B cell (primary cell): ENCODE data around the gene ASPHD1. TPM values are rescaled to one million over a fixed set of nuclear protein-coding genes. Genes with fewer than 3 reads are reported as not detected.

ENCODE experiments used
- ATAC-seq: fragments of 200-7000 bp; cut with Tn5 transposase; one replicate; pipeline ENCODE4 v1.10.0; 2021; ENCODE audit warnings: low read depth, mild to moderate bottlenecking, moderate number of reproducible peaks, moderate library complexity
- CTCF ChIA-PET: fragments of 350-600 bp; sonication (Branson Sonifier 250); formaldehyde crosslinking; loops from one replicate; lab custom pipeline; 2021; ENCODE audit warnings: antibody characterized with exemption, inconsistent platforms; lab: Charles Lee
- POLR2A ChIA-PET: fragments of 350-600 bp; sonication (Branson Sonifier 250); formaldehyde crosslinking; loops from one replicate; lab custom pipeline; 2021; ENCODE audit warnings: antibody characterized with exemption; lab: Charles Lee
- DNase-seq: peaks from one replicate; pipeline ENCODE4 v3.0.0; 2013
- H2AFZ ChIP-seq: 2 replicates; pipeline ENCODE4 v1.6.1; 2012; ENCODE audit warnings: mild to moderate bottlenecking, low read depth, low read length; ENCODE audit not compliant: insufficient read depth, poor library complexity, severe bottlenecking
- H3K27ac ChIP-seq, 2 donors: 1 replicate in 1 of 2; 2 replicates in 1 of 2; pipeline ENCODE4 v1.5.1; 2012 to 2013; ENCODE audit warnings: low read length in 2 of 2, mild to moderate bottlenecking in 2 of 2, moderate library complexity in 1 of 2
- H3K27me3 ChIP-seq, 4 experiments: fragments of 200-600 bp in 1 of 4; sonication (generic) in 1 of 4; replicated peaks in 1 of 4; 1 replicate in 2 of 4; 2 replicates in 2 of 4; pipeline versions ENCODE4 v1.6.1 to v1.7.0; 2013 to 2016; ENCODE audit warnings: low read length in 3 of 4, mild to moderate bottlenecking in 2 of 4, mixed read lengths in 1 of 4, moderate library complexity in 1 of 4; ENCODE audit not compliant: insufficient read depth in 4 of 4, control insufficient read depth in 3 of 4; ENCODE audit errors: control extremely low read depth in 1 of 4
- H3K36me3 ChIP-seq, 2 experiments: replicated peaks in 1 of 2; 1 replicate in 1 of 2; 2 replicates in 1 of 2; pipeline versions ENCODE4 v1.6.1 to v1.7.1; 2013; ENCODE audit warnings: low read length in 1 of 2; ENCODE audit not compliant: insufficient read depth in 2 of 2, control insufficient read depth in 1 of 2; ENCODE audit errors: control extremely low read depth in 1 of 2, extremely low read depth in 1 of 2
- H3K4me1 ChIP-seq, 2 donors: fragments of 200-600 bp in 1 of 2; sonication (generic) in 1 of 2; 1 replicate in 1 of 2; 2 replicates in 1 of 2; pipeline versions ENCODE4 v1.5.1 to v1.6.1; 2013 to 2017; ENCODE audit warnings: low read length in 2 of 2; ENCODE audit not compliant: control insufficient read depth in 2 of 2, insufficient read depth in 2 of 2
- H3K4me2 ChIP-seq: replicated peaks from 2 replicates; pipeline ENCODE3; 2012; ENCODE audit warnings: mild to moderate bottlenecking, low read depth, low read length; ENCODE audit not compliant: poor library complexity, severe bottlenecking
- H3K4me3 ChIP-seq, 5 experiments: fragments of 200-600 bp in 1 of 5; sonication (generic) in 1 of 5; 1 replicate in 3 of 5; 2 replicates in 2 of 5; pipeline versions ENCODE4 v1.5.1 to v1.7.0; 2011 to 2016; ENCODE audit warnings: low read length in 4 of 5, mild to moderate bottlenecking in 4 of 5, low read depth in 2 of 5, control low read depth in 1 of 5, moderate library complexity in 1 of 5; ENCODE audit not compliant: insufficient read depth in 1 of 5; ENCODE audit errors: control extremely low read depth in 1 of 5, extremely low read depth in 1 of 5
- H3K79me2 ChIP-seq: fragments of 200-600 bp; sonication (generic); one replicate; pipeline ENCODE4 v1.6.0; 2016; ENCODE audit warnings: low read length; ENCODE audit not compliant: control insufficient read depth, insufficient read depth
- H3K9ac ChIP-seq: fragments of 200-600 bp; sonication (generic); 2 replicates; pipeline ENCODE4 v1.6.1; 2017; ENCODE audit warnings: mild to moderate bottlenecking, low read length, moderate library complexity
- H3K9me3 ChIP-seq, 3 donors: one replicate each; pipeline versions ENCODE4 v1.6.1 to v1.7.1; 2013; ENCODE audit warnings: low read length in 2 of 3; ENCODE audit not compliant: control insufficient read depth in 2 of 3, insufficient read depth in 1 of 3; ENCODE audit errors: control extremely low read depth in 1 of 3
- H4K20me1 ChIP-seq: 2 replicates; pipeline ENCODE4 v1.6.0; 2012; ENCODE audit warnings: mild to moderate bottlenecking, low read length; ENCODE audit not compliant: insufficient read depth, control insufficient read depth, poor library complexity, severe bottlenecking
- H3K27ac Mint-ChIP-seq: one replicate; pipeline ENCODE4 v1.8.0; 2021; ENCODE audit warnings: mixed read lengths
- H3K27me3 Mint-ChIP-seq: one replicate; pipeline ENCODE4 v1.8.0; 2021; ENCODE audit warnings: mixed read lengths
- H3K4me1 Mint-ChIP-seq: one replicate; pipeline ENCODE4 v1.8.0; 2021; ENCODE audit warnings: mixed read lengths
- H3K4me3 Mint-ChIP-seq: one replicate; pipeline ENCODE4 v1.8.0; 2021; ENCODE audit warnings: mixed read lengths
- H3K9me3 Mint-ChIP-seq: one replicate; pipeline ENCODE4 v1.8.0; 2022; ENCODE audit warnings: mixed read lengths; ENCODE audit not compliant: insufficient read depth
- EZH2 ChIP-seq: IDR thresholded peaks from 2 replicates; pipeline ENCODE4 v1.6.1; 2012; ENCODE audit warnings: borderline replicate concordance, low read depth, mild to moderate bottlenecking, moderate library complexity, low read length; ENCODE audit not compliant: insufficient read depth, poor library complexity, severe bottlenecking
- WGBS: methylation state at CpG from one replicate; pipeline ENCODE4 v1.1.5; 2013; ENCODE audit warnings: missing lambda C conversion rate; ENCODE audit not compliant: insufficient coverage; 5-methylcytosine and 5-hydroxymethylcytosine counted together
- intact Hi-C: fragments of 100-400 bp; cut with micrococcal nuclease; formaldehyde crosslinking; loops from one replicate; pipeline ENCODE4 v1.10.0; 2022
- polyA plus RNA-seq: library from polyadenylated mRNA; depleted of rRNA; stranded (reverse); fragments of >200 nt; gene quantifications from 2 replicates; pipeline ENCODE4 v1.2.3, GENCODE V29; 2012
- total RNA-seq, 2 donors: library from RNA; stranded (reverse); fragments of 120-200 nt in 1 of 2; gene quantifications; 1 replicate in 1 of 2; 2 replicates in 1 of 2; pipeline versions ENCODE4 v1.2.3 to v1.2.4, GENCODE V29; 2013 to 2022
- TF ChIP-seq, protein P1 (sequence below): fragments of 200-600 bp; IDR thresholded peaks from one replicate; pipeline ENCODE4 v1.8.0; 2022; ENCODE audit warnings: antibody characterized with exemption, mild to moderate bottlenecking

The ASPHD1 gene
- total and polyA plus RNA-seq, 2 donors (not counting 1 experiment from before 2014, with no cell fraction given) = not detected

DNA sequence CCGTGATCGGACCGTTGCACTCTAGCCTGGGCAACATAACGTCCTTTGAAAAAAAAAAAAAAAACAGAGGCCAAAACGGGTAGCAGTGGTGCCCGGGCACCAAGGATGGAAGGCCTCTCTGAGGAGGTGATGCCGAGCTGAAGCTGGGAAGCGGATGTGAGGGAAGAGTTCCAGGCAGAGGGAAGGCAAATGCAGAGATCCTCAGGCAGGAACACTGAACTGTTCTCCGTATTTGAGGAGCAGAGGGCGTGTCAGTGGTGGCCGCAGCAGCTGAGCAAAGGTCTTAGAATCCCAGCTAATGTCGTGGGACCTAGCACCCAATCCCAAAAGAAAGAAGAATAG lies 26.4 kb downstream of the ASPHD1 start:
- intact Hi-C loops = loop anchor here (1.0 to 10.0 kb wide), 9 partner anchors 26 to 332 kb away; partner anchors contain the start of genes ASPHD1, CDIPT, INO80E and TAOK2
- peak overlapping the region; percentile 96 for H2AFZ ChIP-seq
- H3K4me1 ChIP-seq = peaks cover 14 to 21% of the 10 kb centered on the region in 2 donors
- no peaks in the 10 kb centered on the region for H3K9me3 ChIP-seq
- H3K27me3 Mint-ChIP-seq = no peaks in the 10 kb centered on the region
- no peaks in the 10 kb centered on the region for H3K27me3 ChIP-seq
- H3K9ac ChIP-seq = peak overlapping the region; percentile 90
- TF ChIP-seq, protein P1, sequence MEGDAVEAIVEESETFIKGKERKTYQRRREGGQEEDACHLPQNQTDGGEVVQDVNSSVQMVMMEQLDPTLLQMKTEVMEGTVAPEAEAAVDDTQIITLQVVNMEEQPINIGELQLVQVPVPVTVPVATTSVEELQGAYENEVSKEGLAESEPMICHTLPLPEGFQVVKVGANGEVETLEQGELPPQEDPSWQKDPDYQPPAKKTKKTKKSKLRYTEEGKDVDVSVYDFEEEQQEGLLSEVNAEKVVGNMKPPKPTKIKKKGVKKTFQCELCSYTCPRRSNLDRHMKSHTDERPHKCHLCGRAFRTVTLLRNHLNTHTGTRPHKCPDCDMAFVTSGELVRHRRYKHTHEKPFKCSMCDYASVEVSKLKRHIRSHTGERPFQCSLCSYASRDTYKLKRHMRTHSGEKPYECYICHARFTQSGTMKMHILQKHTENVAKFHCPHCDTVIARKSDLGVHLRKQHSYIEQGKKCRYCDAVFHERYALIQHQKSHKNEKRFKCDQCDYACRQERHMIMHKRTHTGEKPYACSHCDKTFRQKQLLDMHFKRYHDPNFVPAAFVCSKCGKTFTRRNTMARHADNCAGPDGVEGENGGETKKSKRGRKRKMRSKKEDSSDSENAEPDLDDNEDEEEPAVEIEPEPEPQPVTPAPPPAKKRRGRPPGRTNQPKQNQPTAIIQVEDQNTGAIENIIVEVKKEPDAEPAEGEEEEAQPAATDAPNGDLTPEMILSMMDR = no peak
- TF ChIP-seq EZH2 = no peak
- H3K4me3 Mint-ChIP-seq = peak overlapping the region; percentile 91
- peaks cover 25% of the 10 kb centered on the region for H3K4me1 Mint-ChIP-seq
- H4K20me1 ChIP-seq = peaks cover 26% of the 10 kb centered on the region
- H3K9me3 Mint-ChIP-seq = no peaks in the 10 kb centered on the region
- 9% methylated on average over 12 of the region's 12 CpGs for WGBS
- POLR2A ChIA-PET = interaction anchor here (0.7 to 1.7 kb wide), 4 partner anchors 46 to 165 kb away, joined by 3 to 7 read pairs (median 3); partner anchors contain the start of genes TAOK2 and TBX6
- H3K27ac Mint-ChIP-seq = peak overlapping the region; percentile 96
- H3K4me3 ChIP-seq = peak overlapping the region; percentile 48 to 95 (median 84)
- H3K4me2 ChIP-seq = peak overlapping the region; percentile 89
- ATAC-seq = no peak
- H3K36me3 ChIP-seq = peaks cover 0 to 13% of the 10 kb centered on the region in 2 experiments
- peak overlapping the region; percentile 80 to 84 for H3K27ac ChIP-seq
- peaks cover 29% of the 10 kb centered on the region for H3K79me2 ChIP-seq
- DNase-seq = no peak
- CTCF ChIA-PET = interaction anchor here (1.4 to 2.0 kb wide), 5 partner anchors 35 to 226 kb away, joined by 5 to 9 read pairs (median 5); partner anchors contain the start of genes CDIPT, TAOK2 and TMEM219
